ENCODE results near the gene FDPS. TPM values are rescaled to one million over a fixed set of nuclear protein-coding genes. Genes with fewer than 3 reads are reported as not detected.

FDPS gene
- polyA plus RNA-seq, 4 donors, result 172 to 343 (median 195) TPM

GRCh38 chr1:155278689-155279160 lies 29.9 kb upstream of the FDPS start:
- no peaks in the 10 kb centered on the region for H3K9me3 ChIP-seq (ENCODE audit: control insufficient read depth in 2 of 2, insufficient read depth in 1 of 2, low read depth in 1 of 2, low read length in 1 of 2)
- peaks cover 0 to 18% (median 0%) of the 10 kb centered on the region in 3 donors for H3K36me3 ChIP-seq (ENCODE audit: control insufficient read depth in 3 of 3, insufficient read depth in 2 of 3, low read depth in 1 of 3, low read length in 3 of 3)
- FAIRE-seq, result no peak
- no peak overlapping the region for H3K27ac ChIP-seq (ENCODE audit: low read depth in 1 of 3, low read length in 2 of 3)
- peaks cover 0 to 8% (median 0%) of the 10 kb centered on the region in 3 donors for H3K4me1 ChIP-seq (ENCODE audit: control insufficient read depth in 3 of 3, insufficient read depth in 2 of 3, low read depth in 1 of 3, low read length in 2 of 3)
- 60 to 68% (median 67%) methylated on average over 10 of the region's 10 CpGs for WGBS, 3 donors
- H3K4me3 ChIP-seq (ENCODE audit: low read depth in 1 of 3, low read length in 3 of 3), result peak overlapping the region in 1 of 3 donors; percentile 68
- H3K27me3 ChIP-seq (ENCODE audit: control insufficient read depth in 3 of 3, insufficient read depth in 3 of 3, low read length in 3 of 3), result no peaks in the 10 kb centered on the region
- DNase-seq, result no peak

GRCh38 chr1:155279268-155279667 lies 29.4 kb upstream of the FDPS start:
- H3K9me3 ChIP-seq (ENCODE audit: control insufficient read depth in 2 of 2, insufficient read depth in 1 of 2, low read depth in 1 of 2, low read length in 1 of 2), result no peaks in the 10 kb centered on the region
- no peak overlapping the region for H3K27ac ChIP-seq (ENCODE audit: low read depth in 1 of 3, low read length in 2 of 3)
- H3K27me3 ChIP-seq (ENCODE audit: control insufficient read depth in 3 of 3, insufficient read depth in 3 of 3, low read length in 3 of 3), result no peaks in the 10 kb centered on the region
- no peak for DNase-seq
- no peak for FAIRE-seq
- no peak overlapping the region for H3K4me3 ChIP-seq (ENCODE audit: low read depth in 1 of 3, low read length in 3 of 3)
- H3K4me1 ChIP-seq (ENCODE audit: control insufficient read depth in 3 of 3, insufficient read depth in 2 of 3, low read depth in 1 of 3, low read length in 2 of 3), result peaks cover 0 to 8% (median 0%) of the 10 kb centered on the region in 3 donors
- peaks cover 0 to 23% (median 0%) of the 10 kb centered on the region in 3 donors for H3K36me3 ChIP-seq (ENCODE audit: control insufficient read depth in 3 of 3, insufficient read depth in 2 of 3, low read depth in 1 of 3, low read length in 3 of 3)
- 81 to 89% (median 87%) methylated on average over 2 of the region's 2 CpGs for WGBS, 3 donors

- 95 to 98% (median 97%) methylated on average over 29 of the region's 29 CpGs for WGBS, 3 donors
- Histone ChIP-seq H3K36me3 (ENCODE audit: control insufficient read depth in 3 of 3, insufficient read depth in 2 of 3, low read depth in 1 of 3, low read length in 3 of 3) (peaks cover 0 to 50% (median 0%) of the 10 kb centered on the region in 3 donors), H3K9me3 (ENCODE audit: control insufficient read depth in 2 of 2, insufficient read depth in 1 of 2, low read depth in 1 of 2, low read length in 1 of 2) (no peaks in the 10 kb centered on the region), H3K4me3 (ENCODE audit: low read depth in 1 of 3, low read length in 3 of 3) (no peak overlapping the region), H3K27me3 (ENCODE audit: control insufficient read depth in 3 of 3, insufficient read depth in 3 of 3, low read length in 3 of 3) (no peaks in the 10 kb centered on the region), H3K4me1 (ENCODE audit: control insufficient read depth in 3 of 3, insufficient read depth in 2 of 3, low read depth in 1 of 3, low read length in 2 of 3) (peaks cover 0 to 8% (median 0%) of the 10 kb centered on the region in 3 donors), H3K27ac (ENCODE audit: low read depth in 1 of 3, low read length in 2 of 3) (no peak overlapping the region)
- FAIRE-seq (no peak), DNase-seq (no peak)
Observed at GRCh38 chr1:155282488-155283091, 26.1 kb upstream of the FDPS start.

DNA sequence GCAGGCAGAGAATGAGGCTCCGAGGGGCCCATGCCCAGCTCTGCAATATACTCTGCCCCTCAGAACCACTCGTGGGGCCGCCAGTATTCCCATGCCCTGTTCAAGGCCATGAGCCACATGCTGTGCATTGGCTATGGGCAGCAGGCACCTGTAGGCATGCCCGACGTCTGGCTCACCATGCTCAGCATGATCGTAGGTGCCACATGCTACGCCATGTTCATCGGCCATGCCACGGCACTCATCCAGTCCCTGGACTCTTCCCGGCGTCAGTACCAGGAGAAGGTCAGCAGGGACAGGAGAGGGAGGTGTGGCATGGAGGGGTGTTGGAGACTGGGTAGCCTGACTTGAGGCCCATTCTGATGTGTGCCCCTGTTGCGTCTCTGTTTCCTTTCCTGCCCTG lies 24.2 kb upstream of the FDPS start:
- no peak for FAIRE-seq
- Histone ChIP-seq H3K36me3 (ENCODE audit: control insufficient read depth in 3 of 3, insufficient read depth in 2 of 3, low read depth in 1 of 3, low read length in 3 of 3) (peaks cover 0 to 65% (median 0%) of the 10 kb centered on the region in 3 donors), H3K27ac (ENCODE audit: low read depth in 1 of 3, low read length in 2 of 3) (no peak overlapping the region), H3K4me3 (ENCODE audit: low read depth in 1 of 3, low read length in 3 of 3) (no peak overlapping the region), H3K4me1 (ENCODE audit: control insufficient read depth in 3 of 3, insufficient read depth in 2 of 3, low read depth in 1 of 3, low read length in 2 of 3) (no peaks in the 10 kb centered on the region), H3K27me3 (ENCODE audit: control insufficient read depth in 3 of 3, insufficient read depth in 3 of 3, low read length in 3 of 3) (no peaks in the 10 kb centered on the region), H3K9me3 (ENCODE audit: control insufficient read depth in 2 of 2, insufficient read depth in 1 of 2, low read depth in 1 of 2, low read length in 1 of 2) (no peaks in the 10 kb centered on the region)
- no peak for DNase-seq
- WGBS, 3 donors, result 92 to 96% (median 93%) methylated on average over 12 of the region's 12 CpGs

GRCh38 chr1:155285063-155285462 lies 23.6 kb upstream of the FDPS start:
- H3K36me3 ChIP-seq (ENCODE audit: control insufficient read depth in 3 of 3, insufficient read depth in 2 of 3, low read depth in 1 of 3, low read length in 3 of 3), result peaks cover 0 to 67% (median 0%) of the 10 kb centered on the region in 3 donors
- no peak overlapping the region for H3K27ac ChIP-seq (ENCODE audit: low read depth in 1 of 3, low read length in 2 of 3)
- H3K4me3 ChIP-seq (ENCODE audit: low read depth in 1 of 3, low read length in 3 of 3), result no peak overlapping the region
- FAIRE-seq (no peak), DNase-seq (no peak)
- 91 to 94% (median 93%) methylated on average over 14 of the region's 14 CpGs for WGBS, 3 donors
- H3K9me3 ChIP-seq (ENCODE audit: control insufficient read depth in 2 of 2, insufficient read depth in 1 of 2, low read depth in 1 of 2, low read length in 1 of 2), result no peaks in the 10 kb centered on the region
- no peaks in the 10 kb centered on the region for H3K4me1 ChIP-seq (ENCODE audit: control insufficient read depth in 3 of 3, insufficient read depth in 2 of 3, low read depth in 1 of 3, low read length in 2 of 3)
- H3K27me3 ChIP-seq (ENCODE audit: control insufficient read depth in 3 of 3, insufficient read depth in 3 of 3, low read length in 3 of 3), result no peaks in the 10 kb centered on the region

- H3K27me3 ChIP-seq (ENCODE audit: control insufficient read depth in 3 of 3, insufficient read depth in 3 of 3, low read length in 3 of 3), result no peaks in the 10 kb centered on the region
- WGBS, 3 donors, result 92 to 95% (median 93%) methylated on average over 18 of the region's 18 CpGs
- DNase-seq, result no peak
- FAIRE-seq, result no peak
- H3K9me3 ChIP-seq (ENCODE audit: control insufficient read depth in 2 of 2, insufficient read depth in 1 of 2, low read depth in 1 of 2, low read length in 1 of 2), result no peaks in the 10 kb centered on the region
- no peak overlapping the region for H3K4me3 ChIP-seq (ENCODE audit: low read depth in 1 of 3, low read length in 3 of 3)
- H3K36me3 ChIP-seq (ENCODE audit: control insufficient read depth in 3 of 3, insufficient read depth in 2 of 3, low read depth in 1 of 3, low read length in 3 of 3), result peaks cover 0 to 70% (median 0%) of the 10 kb centered on the region in 3 donors
- H3K27ac ChIP-seq (ENCODE audit: low read depth in 1 of 3, low read length in 2 of 3), result no peak overlapping the region
- H3K4me1 ChIP-seq (ENCODE audit: control insufficient read depth in 3 of 3, insufficient read depth in 2 of 3, low read depth in 1 of 3, low read length in 2 of 3), result no peaks in the 10 kb centered on the region
Observed at GRCh38 chr1:155285631-155286044, 23.0 kb upstream of the FDPS start.

DNA sequence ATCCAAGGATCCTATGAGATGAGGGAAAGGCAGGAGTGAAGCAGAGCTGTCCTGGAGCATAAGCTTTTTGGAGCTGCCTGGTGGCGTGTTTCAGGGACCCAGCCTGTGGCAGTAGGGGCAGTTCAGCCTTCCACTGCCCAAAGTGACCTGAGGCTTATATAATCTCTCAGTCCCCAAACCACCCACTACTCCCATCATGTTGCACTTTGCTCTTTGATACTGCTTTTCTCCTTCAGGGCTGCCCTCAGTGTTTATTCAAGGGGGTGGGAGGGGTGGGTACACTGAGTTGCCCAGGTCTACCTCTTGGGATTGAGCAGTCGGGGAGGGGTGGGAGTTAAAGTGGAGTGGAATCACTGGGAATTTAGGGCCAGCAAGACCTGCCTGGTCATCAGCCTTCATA lies 22.1 kb upstream of the FDPS start:
- Histone ChIP-seq H3K4me3 (ENCODE audit: low read depth in 1 of 3, low read length in 3 of 3) (no peak overlapping the region), H3K9me3 (ENCODE audit: control insufficient read depth in 2 of 2, insufficient read depth in 1 of 2, low read depth in 1 of 2, low read length in 1 of 2) (no peaks in the 10 kb centered on the region), H3K27ac (ENCODE audit: low read depth in 1 of 3, low read length in 2 of 3) (no peak overlapping the region), H3K27me3 (ENCODE audit: control insufficient read depth in 3 of 3, insufficient read depth in 3 of 3, low read length in 3 of 3) (no peaks in the 10 kb centered on the region), H3K36me3 (ENCODE audit: control insufficient read depth in 3 of 3, insufficient read depth in 2 of 3, low read depth in 1 of 3, low read length in 3 of 3) (peaks cover 0 to 75% (median 0%) of the 10 kb centered on the region in 3 donors), H3K4me1 (ENCODE audit: control insufficient read depth in 3 of 3, insufficient read depth in 2 of 3, low read depth in 1 of 3, low read length in 2 of 3) (no peaks in the 10 kb centered on the region)
- no peak for FAIRE-seq
- 75 to 81% (median 78%) methylated on average over 2 of the region's 2 CpGs for WGBS, 3 donors
- DNase-seq, result no peak

GRCh38 chr1:155287987-155288543 lies 20.6 kb upstream of the FDPS start:
- 92 to 94% (median 93%) methylated on average over 16 to 21 of the region's 21 CpGs for WGBS, 3 donors
- Histone ChIP-seq H3K27me3 (ENCODE audit: control insufficient read depth in 3 of 3, insufficient read depth in 3 of 3, low read length in 3 of 3) (peaks cover 0 to 2% (median 0%) of the 10 kb centered on the region in 3 donors), H3K36me3 (ENCODE audit: control insufficient read depth in 3 of 3, insufficient read depth in 2 of 3, low read depth in 1 of 3, low read length in 3 of 3) (peaks cover 0 to 77% (median 0%) of the 10 kb centered on the region in 3 donors), H3K9me3 (ENCODE audit: control insufficient read depth in 2 of 2, insufficient read depth in 1 of 2, low read depth in 1 of 2, low read length in 1 of 2) (no peaks in the 10 kb centered on the region), H3K4me3 (ENCODE audit: low read depth in 1 of 3, low read length in 3 of 3) (no peak overlapping the region), H3K4me1 (ENCODE audit: control insufficient read depth in 3 of 3, insufficient read depth in 2 of 3, low read depth in 1 of 3, low read length in 2 of 3) (no peaks in the 10 kb centered on the region), H3K27ac (ENCODE audit: low read depth in 1 of 3, low read length in 2 of 3) (no peak overlapping the region)
- FAIRE-seq, result no peak
- no peak for DNase-seq
